ENCODE measurements around the gene ZKSCAN1. TPM values are rescaled to one million over a fixed set of nuclear protein-coding genes. Genes with fewer than 3 reads are reported as not detected.

Gene ZKSCAN1
- 35.5 and 51.7 TPM in 2 replicates for total RNA-seq

GRCh38 chr7:100015232-100016214, at the start of gene ZKSCAN1:
TSS of gene ZKSCAN1 (plus strand) at chr7:100015596. CDS start at chr7:100023507, 7,911 bp downstream.

GRCh38 chr7:99975782-99976521, 39.4 kb upstream of the ZKSCAN1 start, which contains the start of gene AZGP1:
TSS of gene AZGP1 (minus strand) at chr7:99976031. CDS start at chr7:99976020, 11 bp downstream.

GRCh38 chr7:100049441-100050291, 34.3 kb downstream of the ZKSCAN1 start, which contains the start of gene ZSCAN21:
TSS of gene ZSCAN21 (plus strand) at chr7:100049774. CDS start at chr7:100057007, 7,233 bp downstream.

GRCh38 chr7:100081535-100082102, 66.2 kb downstream of the ZKSCAN1 start, which contains the start of gene ZNF3:
TSS of gene ZNF3 (minus strand) at chr7:100081723. CDS start at chr7:100077357, 4,366 bp downstream.

GRCh38 chr7:100088621-100089457, 73.4 kb downstream of the ZKSCAN1 start, which contains the start of gene COPS6:
TSS of gene COPS6 (plus strand) at chr7:100088969. CDS start at chr7:100088991, 22 bp downstream.

Other genes starting within 250 kb of the ZKSCAN1 start
- not detected in 2 replicates for gene CYP3A4, start 231.4 kb upstream of the ZKSCAN1 start, total RNA-seq
- gene CYP3A43, start 187.6 kb upstream of the ZKSCAN1 start, total RNA-seq, result not detected in 2 replicates
- gene OR2AE1, start 138.6 kb upstream of the ZKSCAN1 start, total RNA-seq, result 0.16 and 0.34 TPM in 2 replicates
- gene TRIM4, start 96.1 kb upstream of the ZKSCAN1 start, total RNA-seq, result 23.3 and 26.1 TPM in 2 replicates
- gene GJC3, start 86.0 kb upstream of the ZKSCAN1 start, total RNA-seq, result not detected in 2 replicates
- gene AZGP1, start 39.6 kb upstream of the ZKSCAN1 start, total RNA-seq, result not detected in 2 replicates
- 8.8 and 10.2 TPM in 2 replicates for gene ZSCAN21, start 34.2 kb downstream of the ZKSCAN1 start, total RNA-seq
- gene ZNF3, start 66.1 kb downstream of the ZKSCAN1 start, total RNA-seq, result 22.9 and 25.6 TPM in 2 replicates
- gene COPS6, start 73.4 kb downstream of the ZKSCAN1 start, total RNA-seq, result 82.7 and 117 TPM in 2 replicates
- gene MCM7, start 85.8 kb downstream of the ZKSCAN1 start, total RNA-seq, result 24.1 and 28.4 TPM in 2 replicates
- gene AP4M1, start 86.0 kb downstream of the ZKSCAN1 start, total RNA-seq, result 28.9 and 29.3 TPM in 2 replicates
- gene TAF6, start 103.8 kb downstream of the ZKSCAN1 start, total RNA-seq, result 17.9 and 23.8 TPM in 2 replicates
- 44.4 and 75.6 TPM in 2 replicates for gene CNPY4, start 104.0 kb downstream of the ZKSCAN1 start, total RNA-seq
- 1.8 and 4.7 TPM in 2 replicates for gene MBLAC1, start 111.4 kb downstream of the ZKSCAN1 start, total RNA-seq
- gene LAMTOR4, start 133.3 kb downstream of the ZKSCAN1 start, total RNA-seq, result 128 and 148 TPM in 2 replicates
- 4.4 and 5.9 TPM in 2 replicates for gene TRAPPC14, start 143.1 kb downstream of the ZKSCAN1 start, total RNA-seq
- 2.8 and 5.4 TPM in 2 replicates for gene GAL3ST4, start 153.0 kb downstream of the ZKSCAN1 start, total RNA-seq
- 0.95 and 1.5 TPM in 2 replicates for gene GPC2, start 161.8 kb downstream of the ZKSCAN1 start, total RNA-seq
- gene STAG3, start 162.3 kb downstream of the ZKSCAN1 start, total RNA-seq, result 0.32 and 0.69 TPM in 2 replicates
- not detected in 2 replicates for gene PVRIG, start 204.4 kb downstream of the ZKSCAN1 start, total RNA-seq